Measurements from ENCODE around the gene PRSS57. TPM values are rescaled to one million over a fixed set of nuclear protein-coding genes. Genes with fewer than 3 reads are reported as not detected.
"Not testable (repeated sequence)": the region's sequence is repeated elsewhere in the genome, so short reads cannot be mapped to it uniquely, and the experiment has no call there.

The PRSS57 gene
- total RNA-seq (2014; rRNA removed; shearing (Covaris generic)) = not detected in 2 replicates

DNA sequence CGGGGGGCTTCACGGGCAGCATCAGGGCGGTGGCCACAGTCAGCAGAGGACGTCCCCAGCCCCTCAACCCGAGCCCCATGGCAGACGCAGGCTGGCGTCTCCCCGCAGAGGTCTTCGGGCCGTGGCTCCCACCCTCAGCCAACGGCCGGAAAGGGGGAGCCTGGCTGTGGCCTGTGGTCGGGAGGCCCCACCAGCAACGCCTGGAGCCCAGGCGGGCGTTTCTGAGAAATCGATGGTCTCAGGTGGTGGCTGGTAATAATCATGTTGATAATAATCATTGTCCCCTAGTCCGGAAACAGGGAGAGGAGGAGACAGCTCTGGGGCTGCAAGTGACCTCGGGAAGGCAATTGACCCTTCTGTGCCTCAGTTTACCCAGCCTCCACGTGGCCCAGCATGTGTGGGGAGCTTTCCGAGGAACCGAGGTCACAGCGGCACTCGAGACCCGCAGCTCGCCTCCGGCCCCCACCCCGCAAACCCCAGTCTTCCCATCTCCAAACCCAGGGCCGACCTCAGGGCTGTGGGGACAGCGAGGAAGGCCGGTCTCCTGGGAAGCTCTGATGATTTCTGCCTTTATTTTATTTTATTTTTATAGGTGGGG, at the start of gene PRSS57:
Gene PRSS57 (minus strand): TSS at position 101 of the 598 bp plus-strand sequence. CDS start 22 bp downstream, at position 79.
- DNase-seq (ENCODE audit: low read depth) = no peak

DNA sequence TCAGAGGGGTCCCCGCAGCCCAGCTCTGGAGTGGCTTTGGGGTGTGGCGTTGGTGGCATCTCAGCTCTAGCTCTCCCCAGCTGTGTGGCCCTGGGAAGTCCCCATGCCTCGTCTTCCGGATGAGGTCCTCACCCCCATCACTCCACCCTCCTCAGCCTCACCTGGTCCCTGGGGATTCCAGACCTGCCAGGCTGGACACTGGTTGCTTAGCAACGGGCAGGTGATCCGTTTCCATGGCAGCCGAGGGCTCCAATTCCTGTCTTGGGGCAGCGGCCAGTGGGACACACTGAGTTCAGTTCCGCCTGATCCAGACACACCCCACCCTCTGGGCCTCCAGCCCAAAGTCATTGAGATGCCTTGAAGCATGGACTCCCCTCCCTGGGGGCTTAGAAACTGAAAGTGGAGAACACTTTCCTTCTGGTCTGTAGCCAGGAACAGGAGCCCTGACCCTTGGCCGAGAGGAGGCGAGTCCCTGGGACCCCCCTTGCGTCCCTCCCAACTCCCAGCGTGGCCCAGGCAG, 48.0 kb upstream of the PRSS57 start:
- no peak for DNase-seq (ENCODE audit: low read depth)

GRCh38 chr19:742540-743075, 47.4 kb upstream of the PRSS57 start:
- no peak for DNase-seq (ENCODE audit: low read depth)

DNA sequence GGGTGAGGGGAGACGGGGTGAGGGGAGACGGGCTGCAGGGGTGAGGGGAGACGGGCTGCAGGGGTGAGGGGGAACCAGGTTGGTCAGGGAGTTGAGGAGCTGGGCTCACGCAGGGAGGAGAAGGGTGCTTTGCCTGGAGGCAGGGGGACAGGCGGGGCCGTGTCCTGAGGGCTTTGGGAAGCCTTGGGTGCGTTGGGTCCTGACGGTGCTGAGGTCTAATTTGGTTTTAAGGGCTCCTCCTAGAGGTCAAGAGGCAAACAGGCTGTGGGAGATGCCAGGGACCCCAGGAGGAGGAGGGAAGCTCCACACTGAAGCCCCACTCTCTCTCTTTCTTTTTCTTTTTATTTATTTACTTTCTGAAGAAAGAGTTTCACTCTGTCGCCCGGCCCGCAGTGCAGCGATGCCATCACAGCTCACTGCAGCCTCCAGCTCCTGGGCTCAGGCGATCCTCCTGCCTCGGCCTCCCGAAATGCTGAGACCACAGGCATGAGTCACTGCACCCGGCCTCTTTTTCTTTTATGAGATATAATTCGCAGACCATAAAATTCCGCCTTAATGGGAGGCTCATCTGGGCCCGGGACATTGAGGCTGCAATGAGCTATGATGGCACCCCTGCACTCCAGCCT, 46.4 kb upstream of the PRSS57 start:
- no peak for DNase-seq (ENCODE audit: low read depth)

DNA sequence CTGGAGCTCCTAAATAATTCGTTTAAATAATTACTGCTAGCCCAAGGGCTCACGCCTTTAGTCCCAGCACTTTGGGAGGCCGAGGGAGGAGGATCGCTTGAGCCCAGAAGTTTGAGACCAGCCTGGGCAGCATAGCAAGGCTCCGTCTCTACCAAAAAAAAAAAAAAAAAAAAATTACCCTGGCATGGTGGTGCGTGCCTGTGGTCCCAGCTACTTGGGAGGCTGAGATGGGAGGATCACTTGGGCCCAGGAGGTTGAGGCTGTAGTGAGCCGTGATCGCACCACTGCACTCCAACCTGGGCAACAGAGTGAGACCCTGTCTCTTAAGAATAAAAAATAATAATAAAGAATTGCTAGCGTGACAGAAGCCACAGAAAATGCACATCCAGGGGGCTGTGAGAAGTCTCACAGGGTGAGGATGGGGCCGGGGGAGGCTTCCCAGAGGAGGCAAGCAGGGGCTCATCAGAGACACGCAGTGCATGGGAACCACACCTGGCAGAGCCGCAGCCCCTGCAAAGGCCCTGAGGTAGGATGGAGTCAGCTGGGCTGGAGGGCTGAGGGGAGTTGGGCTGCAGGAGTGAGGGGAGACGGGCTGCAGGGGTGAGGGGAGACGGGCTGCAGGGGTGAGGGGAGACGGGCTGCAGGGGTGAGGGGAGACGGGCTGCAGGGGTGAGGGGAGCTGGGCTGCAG, 45.7 kb upstream of the PRSS57 start:
- DNase-seq (ENCODE audit: low read depth) = not testable (repeated sequence)

DNA sequence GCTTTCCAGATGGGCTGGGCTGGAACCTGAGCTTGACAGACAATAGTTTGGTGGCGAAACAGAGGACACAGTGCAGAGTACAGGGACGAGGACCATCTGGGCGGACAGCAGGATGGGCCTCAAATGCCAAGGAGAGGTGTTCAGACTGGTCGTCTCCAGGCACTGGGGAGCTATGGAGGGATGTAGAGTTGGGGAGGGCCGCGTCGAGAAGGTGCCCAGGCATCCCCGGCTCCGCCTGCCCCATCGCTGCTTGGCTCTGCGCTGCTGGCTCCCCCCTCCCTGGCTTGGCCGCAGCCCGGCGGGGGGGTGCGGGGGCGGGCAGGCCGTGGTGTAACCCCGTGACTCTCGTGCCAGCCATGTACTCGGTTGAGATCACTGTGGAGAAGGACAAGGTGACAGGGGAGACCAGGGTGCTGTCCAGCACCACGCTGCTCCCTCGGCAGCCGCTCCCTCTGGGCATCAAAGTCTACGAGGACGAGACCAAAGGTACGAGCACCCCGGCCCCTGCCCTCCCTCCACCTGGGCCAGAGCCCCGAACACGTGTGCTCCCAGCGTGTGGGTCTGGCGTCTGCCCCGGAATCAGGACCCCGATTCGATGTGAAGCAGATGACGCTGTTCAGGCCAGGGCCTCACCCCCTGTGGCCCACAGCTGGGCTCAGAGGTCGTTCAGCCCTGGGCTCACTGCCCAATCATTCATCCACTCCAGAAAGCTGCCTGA, 44.9 kb upstream of the PRSS57 start:
- no peak for DNase-seq (ENCODE audit: low read depth)

- DNase-seq (ENCODE audit: low read depth) = no peak
Observed at GRCh38 chr19:738509-739128, 43.4 kb upstream of the PRSS57 start.

- no peak for DNase-seq (ENCODE audit: low read depth)
Observed at GRCh38 chr19:737591-738093, 42.4 kb upstream of the PRSS57 start.

DNA sequence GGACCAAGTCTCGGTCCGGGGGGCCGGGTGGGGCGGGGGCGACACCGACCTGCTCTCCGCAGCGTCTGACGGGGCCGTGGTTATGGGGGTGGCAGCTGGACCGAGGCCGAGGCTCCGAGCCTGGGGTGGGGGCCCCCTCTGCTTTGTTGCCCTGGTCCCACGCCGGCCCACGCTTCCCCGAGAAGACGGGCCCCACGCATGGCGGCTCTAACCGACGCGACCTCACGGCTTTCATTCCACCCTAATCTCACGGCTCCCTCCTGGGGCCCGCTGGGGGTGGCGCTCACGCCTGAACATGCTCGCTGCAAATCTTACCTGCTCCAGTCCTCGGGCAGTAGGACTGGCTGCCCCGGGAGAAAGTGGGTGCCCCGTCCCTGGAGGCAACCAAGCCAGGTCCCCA, 40.9 kb upstream of the PRSS57 start:
- DNase-seq (ENCODE audit: low read depth) = no peak

GRCh38 chr19:734716-735115, 39.5 kb upstream of the PRSS57 start:
- no peak for DNase-seq (ENCODE audit: low read depth)

DNA sequence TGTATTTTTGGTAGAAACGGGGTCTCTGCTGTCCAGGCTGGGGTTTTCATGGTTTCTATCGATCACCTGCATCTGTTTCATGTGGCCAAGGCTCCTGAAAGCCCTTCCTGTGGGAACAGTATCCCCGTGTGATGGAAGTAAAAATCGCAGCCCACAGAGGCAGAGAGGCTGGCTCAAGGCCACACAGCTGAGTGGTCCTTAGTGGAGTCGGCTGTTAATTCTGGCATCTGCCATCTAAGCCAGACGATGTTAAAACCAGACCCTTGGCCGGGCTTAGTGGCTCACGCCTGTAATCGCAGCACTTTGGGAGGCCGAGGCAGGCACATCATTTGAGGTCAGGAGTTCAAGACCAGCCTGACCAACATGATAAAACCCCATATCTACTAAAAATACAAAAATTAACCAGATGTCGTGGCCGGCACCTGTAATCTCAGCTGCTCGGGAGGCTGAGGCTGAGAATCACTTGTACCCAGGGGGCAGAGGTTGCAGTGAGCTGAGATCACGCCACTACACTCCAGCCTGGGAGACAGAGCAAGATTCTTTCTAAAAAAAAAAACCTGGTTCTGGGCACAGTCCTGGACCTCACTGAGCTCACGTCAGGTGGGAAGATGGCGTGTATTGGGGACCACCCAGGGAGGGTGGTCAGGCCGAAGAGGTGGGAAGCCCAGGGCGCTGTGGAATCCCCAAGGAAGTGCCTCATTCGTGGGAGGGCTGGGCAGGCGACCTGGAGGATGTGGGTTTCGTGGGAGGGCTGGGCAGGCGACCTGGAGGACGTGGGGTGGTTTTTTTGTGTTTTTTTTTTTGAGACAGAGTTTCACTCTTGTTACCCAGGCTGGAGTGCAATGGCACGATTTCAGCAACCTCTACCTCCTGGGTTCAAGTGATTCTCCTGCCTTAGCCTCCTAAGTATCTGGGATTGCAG, 37.2 kb upstream of the PRSS57 start:
- no peak for DNase-seq (ENCODE audit: low read depth)

DNA sequence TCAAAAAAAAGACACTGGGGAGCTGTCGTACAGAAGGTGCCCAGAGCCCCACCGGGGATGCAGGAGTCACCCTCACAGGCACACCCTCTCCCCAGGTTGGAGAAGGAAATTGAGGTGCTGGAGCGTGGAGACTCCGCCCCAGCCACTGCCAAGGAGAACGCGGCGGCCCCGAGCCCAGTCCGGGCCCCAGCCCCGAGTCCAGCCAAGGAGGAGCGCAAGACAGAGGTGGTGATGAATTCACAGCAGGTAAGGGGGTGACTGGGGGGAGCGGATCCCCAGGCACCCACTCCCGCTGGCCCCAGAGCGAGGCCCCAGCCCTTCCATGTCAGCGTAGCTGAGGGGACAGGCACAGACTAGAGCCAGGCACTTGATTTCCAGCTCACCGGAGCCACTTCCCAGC, 35.7 kb upstream of the PRSS57 start:
- no peak for DNase-seq (ENCODE audit: low read depth)

DNA sequence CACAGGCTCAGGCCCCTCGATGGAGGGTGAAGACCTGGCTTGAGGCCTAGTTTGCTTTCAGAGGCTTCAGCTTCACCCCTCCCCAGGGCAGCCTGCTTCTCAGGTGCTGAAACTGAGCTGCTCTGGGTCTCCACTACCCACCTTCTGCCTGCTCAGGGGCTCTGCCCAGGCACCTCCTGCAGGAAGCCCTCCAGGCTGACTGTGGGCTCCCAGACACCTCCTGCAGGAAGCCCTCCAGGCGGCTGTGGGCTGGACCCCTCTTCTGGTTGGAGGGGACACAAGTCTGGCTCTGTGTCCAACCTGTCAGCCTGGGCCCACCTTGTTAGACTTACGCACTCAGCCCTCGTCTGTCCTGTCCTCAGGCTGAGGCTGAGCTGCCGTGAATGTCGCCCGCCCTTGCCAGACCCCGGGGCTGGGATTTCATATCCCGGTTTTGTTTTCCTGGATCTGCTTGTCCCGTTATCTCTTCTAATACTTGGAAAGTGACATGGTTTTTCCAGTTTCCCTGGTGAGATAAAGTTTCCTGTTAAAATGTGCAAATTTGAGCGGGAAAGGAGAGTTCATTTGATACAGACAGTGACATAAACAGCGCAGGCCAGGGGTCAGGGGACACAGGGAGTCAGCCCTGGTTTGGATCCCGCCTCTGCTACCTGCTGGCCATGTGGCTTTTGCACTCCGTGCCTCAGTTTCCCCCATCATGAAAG, 34.9 kb upstream of the PRSS57 start:
- DNase-seq (ENCODE audit: low read depth) = no peak

- DNase-seq (ENCODE audit: low read depth) = not testable (repeated sequence)
Observed at GRCh38 chr19:729564-729963, 34.3 kb upstream of the PRSS57 start.

GRCh38 chr19:728011-728410, 32.8 kb upstream of the PRSS57 start:
- DNase-seq (ENCODE audit: low read depth) = no peak

DNA sequence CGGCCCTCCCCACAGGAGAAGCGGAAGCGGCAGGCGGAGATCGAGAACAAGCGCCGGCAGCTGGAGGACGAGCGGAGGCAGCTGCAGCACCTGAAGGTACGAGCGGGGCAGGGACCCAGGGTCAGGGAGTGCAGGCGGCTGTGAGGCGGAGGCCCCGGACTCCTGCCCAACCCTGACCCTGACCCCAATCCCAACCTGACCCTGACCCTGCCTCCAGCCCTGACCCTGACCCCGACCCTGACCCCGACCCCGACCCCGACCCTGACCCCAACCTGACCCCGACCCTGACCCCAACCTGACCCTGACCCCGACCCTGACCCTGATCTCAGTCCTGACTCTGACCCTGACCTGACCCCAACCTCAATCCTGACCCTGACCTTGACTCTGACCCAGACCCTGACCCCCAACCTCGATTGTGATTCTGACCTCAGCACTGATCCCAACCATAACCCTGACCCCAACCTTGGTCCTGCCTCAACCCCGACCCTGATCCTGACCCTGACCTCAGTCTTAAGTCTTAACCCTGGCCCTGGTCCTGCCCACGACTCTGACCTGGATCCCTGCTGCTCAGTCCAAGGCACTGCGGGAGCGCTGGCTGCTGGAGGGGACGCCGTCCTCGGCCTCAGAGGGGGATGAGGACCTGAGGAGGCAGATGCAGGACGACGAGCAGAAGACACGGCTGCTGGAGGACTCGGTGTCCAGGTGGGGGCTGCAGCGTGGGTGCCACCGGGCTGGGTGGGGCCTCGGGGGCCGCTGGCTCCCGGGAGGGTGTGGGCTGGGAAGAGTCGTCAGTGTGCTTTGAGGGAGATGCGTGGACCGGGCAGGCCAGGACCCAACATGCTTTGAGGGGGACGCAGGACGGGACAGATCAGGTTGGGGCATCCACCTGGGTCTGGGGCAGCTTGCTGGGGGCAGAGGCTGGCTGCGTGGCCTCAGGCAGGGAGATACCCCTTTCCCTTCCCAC, 32.0 kb upstream of the PRSS57 start:
- no peak for DNase-seq (ENCODE audit: low read depth)

DNA sequence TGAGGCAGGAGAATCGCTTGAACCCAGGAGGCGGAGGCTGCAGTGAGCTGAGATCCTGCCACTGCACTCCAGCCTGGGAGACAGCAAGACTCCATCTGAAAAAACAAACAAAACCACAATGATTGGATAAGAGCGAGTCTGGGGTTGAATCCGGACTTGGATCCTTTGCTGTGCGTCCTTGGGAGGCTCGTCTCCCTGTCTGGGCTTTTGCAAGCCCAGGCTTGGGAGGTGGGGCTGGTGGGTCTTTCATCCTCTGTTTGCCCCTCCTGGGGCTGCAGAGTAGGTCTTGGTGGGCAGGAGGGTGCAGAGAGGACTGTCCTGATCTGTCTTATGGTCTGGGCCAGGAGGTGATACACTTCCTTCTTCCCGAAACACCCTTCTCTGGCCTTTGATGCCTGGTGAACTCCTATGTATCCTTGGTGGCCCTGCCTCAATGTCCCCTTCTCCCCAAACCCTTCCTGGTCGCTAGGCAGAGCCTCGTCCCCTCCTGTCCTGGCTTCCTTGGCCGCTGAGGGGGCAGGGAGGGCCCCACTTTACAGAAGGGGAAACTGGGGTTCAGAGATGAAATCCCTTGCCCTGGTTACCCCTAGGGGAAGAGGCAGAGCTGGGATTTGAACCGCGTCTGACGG, 30.3 kb upstream of the PRSS57 start:
- no peak for DNase-seq (ENCODE audit: low read depth)

DNA sequence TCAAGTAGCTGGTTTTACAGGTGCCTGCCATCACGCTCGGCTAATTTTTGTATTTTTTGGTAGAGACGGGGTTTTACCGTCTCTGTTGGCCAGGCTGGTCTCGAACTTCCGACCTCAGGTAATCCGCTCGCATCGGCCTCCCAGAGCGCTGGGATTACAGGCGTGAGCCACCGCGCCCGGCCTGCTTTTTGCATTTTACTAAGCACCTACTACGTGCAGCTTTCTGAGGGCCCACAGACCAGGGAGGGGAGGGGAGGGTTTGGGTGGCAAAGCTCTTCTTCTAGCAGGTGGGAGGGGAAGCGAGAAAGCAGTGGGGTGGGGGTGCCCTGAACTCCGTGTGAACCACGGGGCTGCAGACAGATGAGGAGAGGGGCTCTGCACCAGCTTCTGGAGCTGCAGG, 28.5 kb upstream of the PRSS57 start:
- DNase-seq (ENCODE audit: low read depth) = no peak
